Epithelial cell of esophagus (primary cell): ENCODE measurements around the gene APC2.

Experiments
- DNase-seq: peaks from one replicate; pipeline ENCODE4 v3.0.0; 2010; ENCODE audit warnings: low read depth
- H3K4me3 ChIP-seq: 2 replicates; pipeline ENCODE4 v1.5.1; 2011; ENCODE audit warnings: mild to moderate bottlenecking, low read length, control low read depth
- CTCF ChIP-seq: IDR thresholded peaks from 2 replicates; pipeline ENCODE4 v1.5.1; 2011; ENCODE audit warnings: low read depth, mild to moderate bottlenecking, low read length, control low read depth, inconsistent platforms; ENCODE audit not compliant: insufficient read depth; ENCODE audit errors: missing control alignments

Gene APC2

DNA sequence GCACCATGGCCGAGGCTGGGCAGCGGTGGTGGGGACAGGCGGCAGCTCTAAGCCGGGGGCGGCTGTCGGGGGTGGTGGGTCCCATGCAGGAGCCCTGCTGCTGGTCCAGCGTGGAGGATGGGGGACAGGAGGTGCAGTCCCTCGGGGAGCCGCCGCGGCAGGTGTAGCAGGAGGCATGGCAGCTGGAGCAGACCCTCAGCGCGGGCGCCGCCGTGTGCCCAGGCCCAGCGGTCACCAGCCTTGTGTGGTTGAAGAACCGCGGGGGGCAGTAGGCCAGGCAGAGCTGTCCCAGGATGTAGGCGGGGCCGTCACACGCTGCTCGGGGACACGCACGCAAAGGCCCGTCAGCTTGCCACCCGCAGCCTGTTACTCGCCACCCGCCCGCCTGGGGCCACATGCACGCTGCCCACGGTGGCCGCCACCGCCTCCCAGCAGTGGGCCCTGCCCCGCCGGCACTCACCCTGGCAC lies 32.0 kb downstream of the APC2 start:
- no peak for DNase-seq
- H3K4me3 ChIP-seq, result no peak overlapping the region
- TF ChIP-seq CTCF, result no peak

- no peak for TF ChIP-seq CTCF
- DNase-seq, result no peak
- H3K4me3 ChIP-seq, result no peak overlapping the region
Measured at GRCh38 chr19:1482361-1483130, 32.6 kb downstream of the APC2 start.

- no peak overlapping the region for H3K4me3 ChIP-seq
- no peak for DNase-seq
- TF ChIP-seq CTCF, result no peak
Measured at GRCh38 chr19:1483131-1483978, 33.4 kb downstream of the APC2 start.

DNA sequence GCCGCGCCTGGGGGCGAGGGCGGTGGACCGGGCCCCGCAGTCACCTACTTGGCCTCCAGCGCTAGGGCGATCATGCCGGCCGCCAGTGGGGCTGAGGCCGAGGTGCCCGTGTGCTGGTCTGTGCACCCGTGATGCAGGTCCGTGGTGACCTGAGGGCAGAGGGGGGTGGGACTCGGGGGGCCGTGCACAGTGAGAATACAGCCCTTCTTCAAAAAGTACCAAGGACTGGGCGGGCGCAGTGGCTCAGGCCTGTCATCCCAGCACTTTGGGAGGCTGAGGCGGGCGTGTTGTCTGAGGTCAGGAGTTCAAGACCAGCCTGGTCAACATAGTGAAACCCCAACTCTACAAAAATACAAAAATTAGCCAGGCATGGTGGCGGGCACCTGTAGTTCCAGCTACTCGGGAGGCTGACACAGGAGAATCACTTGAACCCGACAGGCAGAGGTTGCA lies 34.1 kb downstream of the APC2 start:
- TF ChIP-seq CTCF, result no peak
- no peak for DNase-seq
- no peak overlapping the region for H3K4me3 ChIP-seq

- DNase-seq, result no peak
- no peak for TF ChIP-seq CTCF
- no peak overlapping the region for H3K4me3 ChIP-seq
Measured at GRCh38 chr19:1486720-1487575, 37.0 kb downstream of the APC2 start.

DNA sequence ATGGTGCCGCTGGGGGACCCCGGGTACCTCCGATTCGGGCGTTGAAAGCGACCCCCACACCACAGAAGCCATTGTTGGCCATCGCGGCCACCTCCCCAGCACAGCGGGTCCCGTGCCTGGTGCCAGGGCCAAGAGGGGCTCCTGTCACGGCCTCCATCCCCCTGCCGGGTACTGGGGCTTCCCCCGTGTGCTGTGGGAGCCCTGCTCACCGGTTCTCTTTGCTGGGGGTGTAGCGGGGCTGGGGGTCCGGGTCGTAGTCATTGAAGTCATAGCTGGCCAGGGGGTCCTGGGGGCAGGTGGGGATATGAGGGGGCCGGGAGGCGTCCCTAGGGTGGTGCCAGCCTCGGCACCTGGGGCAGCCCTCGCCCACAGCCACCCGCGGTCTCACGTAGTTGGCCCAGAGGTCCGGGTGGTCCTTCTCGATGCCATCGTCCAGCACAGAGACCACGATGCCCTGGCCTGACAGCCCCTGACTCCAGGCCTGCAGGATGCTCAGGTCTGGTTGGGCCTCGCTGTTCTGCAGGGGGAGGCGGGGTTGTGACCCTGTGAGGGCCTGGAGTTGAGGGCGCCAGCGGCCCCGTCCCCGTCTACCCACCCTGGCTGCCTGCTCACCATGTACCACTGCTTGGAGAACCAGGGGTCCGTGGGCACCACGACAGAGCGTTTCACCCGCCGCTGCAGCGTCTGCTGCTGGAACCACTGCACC lies 37.8 kb downstream of the APC2 start:
- no peak for TF ChIP-seq CTCF
- no peak for DNase-seq
- no peak overlapping the region for H3K4me3 ChIP-seq
